GM21786 (cell line): ENCODE measurements around the gene HIGD2B.
A peak's percentile ranks its signal among the peaks of the same experiment; 100 is the strongest.
"Not testable (repeated sequence)": the region's sequence is repeated elsewhere in the genome, so short reads cannot be mapped to it uniquely, and the experiment has no call there.

ENCODE experiments used
- ATAC-seq: cut with Tn5 transposase; IDR thresholded peaks from one replicate; pipeline ENCODE4 v1.9.1; 2021; ENCODE audit not compliant: unreplicated experiment

Gene HIGD2B, protein sequence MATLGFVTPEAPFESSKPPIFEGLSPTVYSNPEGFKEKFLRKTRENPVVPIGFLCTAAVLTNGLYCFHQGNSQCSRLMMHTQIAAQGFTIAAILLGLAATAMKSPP

DNA sequence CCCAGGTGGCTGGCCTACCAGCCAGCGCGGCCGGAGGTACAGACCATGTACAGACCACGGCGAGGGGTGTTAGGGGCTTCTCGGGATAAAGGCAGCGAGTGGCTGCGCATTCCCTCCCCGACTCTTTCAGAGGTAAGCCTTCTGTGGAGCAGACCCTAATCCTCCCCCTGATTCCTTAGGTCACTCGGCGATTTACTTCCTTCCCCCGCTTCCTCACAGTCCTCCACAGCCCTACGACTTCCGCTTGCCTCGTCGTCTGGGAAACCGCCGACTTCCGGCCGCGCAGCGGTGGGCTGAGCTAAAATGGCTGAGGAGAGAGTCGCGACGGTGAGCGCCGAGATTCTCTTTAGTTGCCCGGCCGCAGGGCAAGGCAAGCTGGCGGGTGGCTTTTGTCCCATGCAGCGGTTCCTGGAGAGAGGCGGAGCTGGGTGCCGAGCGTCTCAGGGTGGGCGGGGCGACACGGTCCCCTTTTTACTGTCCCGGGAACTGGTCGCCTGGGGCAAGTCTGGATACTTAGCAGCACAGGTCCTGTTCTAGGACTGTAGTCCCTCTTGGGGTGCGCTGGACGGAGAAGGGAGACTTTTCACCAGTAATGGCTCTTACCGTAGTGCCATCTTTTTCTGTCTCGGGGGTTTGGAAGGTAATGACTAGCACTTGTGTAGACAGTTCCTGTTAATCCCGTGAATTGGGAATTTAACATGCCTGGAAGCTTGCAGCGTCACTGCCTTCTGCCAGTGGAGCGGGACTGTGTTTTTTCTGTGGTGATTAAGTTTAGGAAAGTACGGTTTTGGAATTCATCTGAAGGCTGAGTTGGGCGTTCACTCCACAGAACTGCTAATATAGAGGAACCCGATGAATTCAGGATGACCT, at the start of gene HIGD2B, which contains the start of gene BBS4:
TSS of gene HIGD2B (minus strand) at position 258 of the 870 bp plus-strand sequence. CDS start 9,808 bp downstream, outside the sequence.
TSS of gene BBS4 (plus strand) at position 283 of the 870 bp plus-strand sequence. CDS start at position 304, 21 bp downstream.
- peak; percentile 96 for ATAC-seq

DNA sequence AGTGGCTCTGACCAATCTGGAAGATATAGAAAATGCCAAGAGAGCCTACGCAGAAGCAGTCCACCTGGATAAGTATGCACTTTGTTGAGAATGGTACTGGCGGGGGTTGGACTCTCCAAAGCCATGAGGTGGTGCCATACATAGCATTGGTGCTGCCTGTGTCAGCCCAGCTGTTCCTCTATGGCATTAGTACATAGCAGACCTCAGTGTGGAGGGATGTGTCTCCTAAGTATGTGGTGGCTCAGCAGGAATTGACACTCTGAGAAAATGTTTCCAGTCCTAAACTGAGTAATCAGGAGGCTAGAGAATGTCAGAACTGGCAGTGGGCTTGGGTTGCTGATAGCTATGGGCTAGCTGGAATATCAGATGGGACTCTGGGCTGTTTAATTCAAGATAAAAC, 49.1 kb upstream of the HIGD2B start:
- no peak for ATAC-seq

DNA sequence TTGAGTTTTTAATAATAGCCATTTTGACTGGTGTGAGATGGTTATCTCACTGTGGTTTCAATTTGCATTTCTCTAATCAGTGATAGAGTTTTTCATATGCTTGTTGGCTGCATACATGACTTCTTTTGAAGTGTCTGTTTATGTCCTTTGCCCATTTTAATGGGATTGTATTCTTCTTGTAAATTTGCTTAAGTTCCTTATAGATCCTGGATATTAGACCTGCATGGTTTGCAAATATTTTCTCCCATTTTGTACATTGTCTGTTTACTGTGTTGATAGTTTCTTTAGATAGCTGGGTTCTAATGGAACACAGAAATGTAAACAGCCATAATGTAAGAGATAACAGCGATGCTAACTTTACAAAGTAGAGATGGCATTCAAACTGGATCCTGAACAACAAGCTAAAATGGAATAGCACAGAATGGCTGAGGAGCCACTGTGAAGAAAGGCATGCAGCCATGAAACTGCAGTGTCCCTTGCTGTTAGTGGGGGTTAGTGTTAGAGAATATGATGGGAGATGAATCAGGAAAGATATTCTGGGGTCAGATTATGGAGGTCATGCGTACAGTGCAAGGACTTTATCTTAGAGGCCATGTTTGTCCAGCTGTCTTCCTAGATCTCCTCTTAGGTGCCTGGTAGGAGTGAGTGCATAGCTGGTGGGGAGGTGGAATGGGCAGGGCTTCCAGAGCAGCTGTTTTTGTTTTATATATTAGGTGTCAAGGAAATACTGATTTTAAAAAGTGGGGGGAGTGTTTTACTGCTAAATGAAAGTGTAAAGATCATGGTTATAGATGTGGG, 48.2 kb upstream of the HIGD2B start:
- ATAC-seq: no peak

DNA sequence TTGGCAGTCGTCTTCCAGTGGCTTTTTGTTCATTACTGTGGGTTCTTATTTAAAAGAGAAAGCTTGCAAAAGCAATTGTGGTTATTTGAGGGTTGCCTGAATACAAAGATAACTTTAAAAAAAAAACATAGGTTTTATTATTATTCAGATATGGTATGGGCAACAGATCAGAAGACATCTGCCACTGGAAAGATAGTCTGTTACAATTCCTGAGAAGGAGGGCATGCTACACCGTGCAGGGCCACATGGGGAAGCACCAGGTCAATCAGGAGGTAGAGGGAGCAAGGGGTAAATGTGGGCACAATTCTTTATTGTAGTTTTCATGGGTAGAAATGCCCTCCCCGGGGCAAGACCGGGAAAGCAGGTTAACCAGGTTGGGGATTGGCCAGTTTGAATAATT, 46.5 kb upstream of the HIGD2B start:
- no peak for ATAC-seq

DNA sequence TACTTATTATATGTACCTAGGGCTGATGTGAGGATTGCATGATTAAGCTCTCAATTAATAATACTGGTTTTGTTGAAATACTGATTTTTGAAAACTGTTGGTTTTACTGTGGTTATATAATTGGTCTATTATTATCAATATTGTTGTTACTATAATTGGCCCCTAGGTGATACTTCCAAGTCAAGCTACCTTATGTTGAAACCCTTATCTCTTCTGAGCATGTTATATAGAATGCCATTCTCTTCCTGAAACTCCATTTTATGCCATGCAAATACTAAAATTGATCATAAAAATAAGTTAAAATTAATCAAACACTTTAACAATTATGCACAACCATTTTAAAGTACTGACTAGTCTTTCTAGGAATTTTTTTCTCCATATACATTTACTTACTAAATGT, 46.1 kb upstream of the HIGD2B start:
- no peak for ATAC-seq

DNA sequence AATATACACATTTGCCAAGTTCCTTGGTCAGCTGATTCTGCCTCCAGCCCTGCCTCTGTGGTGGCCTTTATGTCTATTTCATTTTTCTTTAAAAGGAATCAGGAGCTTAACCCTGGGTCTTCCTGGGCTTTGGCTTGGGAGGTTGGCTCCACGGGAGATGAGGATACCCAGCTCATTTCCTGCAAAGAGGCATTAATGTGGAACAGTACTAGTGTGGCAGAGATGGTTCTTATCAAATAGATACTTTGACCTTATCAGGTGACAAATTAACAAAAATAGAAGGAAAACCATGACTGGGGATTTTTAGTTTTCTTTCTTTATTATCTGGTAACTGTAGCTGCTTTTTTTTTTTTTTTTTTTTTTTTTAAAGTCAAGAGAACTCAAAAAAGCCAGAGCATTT, 42.8 kb upstream of the HIGD2B start:
- ATAC-seq: no peak

DNA sequence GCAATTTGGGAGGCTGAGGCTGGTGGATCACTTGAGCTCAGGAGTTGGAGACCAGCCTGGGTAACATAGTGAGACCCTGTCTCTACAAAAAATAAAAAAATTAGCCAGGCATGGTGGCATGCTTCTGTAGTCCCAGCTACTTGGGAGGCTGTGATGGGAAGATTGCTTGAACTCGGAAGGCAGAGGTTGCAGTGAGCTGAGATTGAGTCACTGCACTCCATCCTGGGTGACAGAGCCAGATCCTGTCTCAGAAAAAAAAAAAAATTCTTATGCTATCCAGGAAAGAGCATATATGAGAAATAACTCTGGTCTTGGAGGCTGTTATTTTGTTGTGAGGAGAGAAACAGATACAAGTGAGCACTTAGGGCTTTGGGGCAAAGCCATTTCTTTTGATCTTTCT, 42.3 kb upstream of the HIGD2B start:
- ATAC-seq: not testable (repeated sequence)

DNA sequence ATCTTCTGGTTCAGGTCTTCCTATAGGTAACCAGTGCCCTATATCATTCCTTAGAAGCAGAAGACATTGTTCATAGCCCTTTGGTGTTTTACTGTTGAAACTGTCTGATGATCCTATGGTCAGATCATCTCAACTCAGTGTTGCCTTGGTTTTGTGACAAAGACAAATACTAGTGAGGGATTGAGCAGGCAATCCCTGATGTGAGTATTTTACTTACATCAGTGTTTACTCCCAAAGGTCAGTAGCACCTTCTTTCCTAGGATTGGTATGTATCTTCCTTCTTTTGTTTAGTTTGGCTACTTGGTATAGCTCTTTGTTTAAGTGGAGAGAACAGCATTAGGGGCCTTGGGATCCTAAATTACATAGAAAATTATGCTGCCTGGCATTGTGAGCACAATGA, 41.2 kb upstream of the HIGD2B start:
- no peak for ATAC-seq

DNA sequence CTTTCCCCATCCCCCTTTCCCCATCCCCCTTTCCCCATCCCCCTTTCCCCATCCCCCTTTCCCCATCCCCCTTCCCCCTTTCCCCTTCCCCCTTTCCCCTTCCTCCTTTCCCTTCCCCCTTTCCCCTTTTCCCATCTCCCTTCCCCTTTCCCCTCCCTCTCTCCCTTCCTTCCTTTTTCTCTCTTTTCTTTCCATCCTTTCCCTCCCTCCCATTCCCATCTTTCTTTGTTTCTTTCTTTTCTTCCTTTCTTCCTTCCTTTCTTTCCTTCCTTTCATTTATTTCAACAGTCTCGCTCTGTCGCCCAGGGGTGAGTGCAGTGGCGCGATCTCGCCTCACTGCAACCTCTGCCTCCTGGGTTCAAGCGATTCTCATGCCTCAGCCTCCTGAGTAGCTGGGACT, 39.9 kb upstream of the HIGD2B start:
- ATAC-seq: not testable (repeated sequence)

DNA sequence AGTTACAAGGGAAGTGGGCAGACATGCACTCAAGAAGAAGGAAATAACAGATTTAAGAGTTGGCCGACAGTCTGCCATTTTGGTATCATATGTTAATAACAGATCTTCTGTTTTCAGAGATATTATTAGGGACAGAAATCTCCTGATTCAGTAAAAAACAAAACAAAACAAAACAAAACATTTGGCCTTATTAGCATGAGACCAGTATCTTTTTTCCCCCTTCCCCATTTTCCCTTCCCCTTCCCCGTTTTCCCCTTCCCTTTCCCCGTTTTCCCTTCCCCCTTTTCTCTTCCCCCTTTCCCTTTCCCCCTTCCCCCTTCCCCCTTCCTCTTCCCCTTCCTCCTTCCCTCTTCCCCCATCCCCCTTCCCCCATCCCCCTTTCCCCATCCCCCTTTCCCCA, 39.5 kb upstream of the HIGD2B start:
- ATAC-seq: no peak

DNA sequence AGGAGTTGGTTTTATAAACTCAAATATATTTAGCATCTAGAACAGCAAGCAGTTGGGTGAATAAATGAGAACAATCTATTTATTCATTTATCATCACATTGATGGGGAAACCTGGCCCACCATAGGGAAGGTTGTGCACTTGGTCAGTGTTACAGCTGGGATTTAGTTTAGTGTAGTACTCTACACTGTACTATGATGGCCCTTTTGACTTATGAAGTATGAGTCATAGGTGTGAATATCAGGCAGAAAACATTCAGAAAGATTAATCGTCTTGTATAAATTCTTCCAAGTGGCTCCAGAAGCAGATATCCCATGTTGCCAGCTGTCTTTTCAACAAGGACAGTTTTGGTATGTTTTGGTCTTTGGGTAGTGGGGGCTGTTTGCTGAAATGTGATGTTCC, 38.0 kb upstream of the HIGD2B start:
- ATAC-seq: no peak

DNA sequence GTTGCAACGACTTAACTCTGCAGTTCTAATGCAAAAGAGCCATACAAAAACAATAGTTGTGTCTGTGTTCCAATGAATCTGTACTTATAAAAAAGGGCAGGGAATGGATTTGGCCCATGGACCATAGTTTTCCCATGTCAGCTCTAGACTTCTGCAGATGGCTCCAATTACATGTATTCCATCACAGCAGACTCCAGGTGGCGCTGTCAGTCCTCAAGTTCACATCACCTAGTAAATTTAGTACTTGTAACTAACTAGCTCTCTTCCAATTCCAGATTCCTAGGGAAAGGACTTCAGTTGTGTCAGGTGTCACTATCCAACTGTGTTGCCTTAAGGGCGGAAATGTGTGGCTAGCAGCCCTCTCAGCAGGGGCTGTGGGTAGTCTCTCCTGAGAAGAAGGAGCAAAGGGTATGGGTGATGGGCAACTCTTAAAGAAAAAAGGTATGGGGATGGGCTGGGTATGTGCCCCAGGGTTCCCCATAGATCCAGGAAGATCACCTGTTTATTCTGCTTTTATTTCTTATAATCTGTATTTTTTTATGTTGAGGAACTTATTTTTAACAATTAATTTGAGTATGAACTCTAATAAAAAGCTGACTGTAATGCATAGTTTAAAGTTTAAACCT, 36.2 kb upstream of the HIGD2B start:
- ATAC-seq: no peak

DNA sequence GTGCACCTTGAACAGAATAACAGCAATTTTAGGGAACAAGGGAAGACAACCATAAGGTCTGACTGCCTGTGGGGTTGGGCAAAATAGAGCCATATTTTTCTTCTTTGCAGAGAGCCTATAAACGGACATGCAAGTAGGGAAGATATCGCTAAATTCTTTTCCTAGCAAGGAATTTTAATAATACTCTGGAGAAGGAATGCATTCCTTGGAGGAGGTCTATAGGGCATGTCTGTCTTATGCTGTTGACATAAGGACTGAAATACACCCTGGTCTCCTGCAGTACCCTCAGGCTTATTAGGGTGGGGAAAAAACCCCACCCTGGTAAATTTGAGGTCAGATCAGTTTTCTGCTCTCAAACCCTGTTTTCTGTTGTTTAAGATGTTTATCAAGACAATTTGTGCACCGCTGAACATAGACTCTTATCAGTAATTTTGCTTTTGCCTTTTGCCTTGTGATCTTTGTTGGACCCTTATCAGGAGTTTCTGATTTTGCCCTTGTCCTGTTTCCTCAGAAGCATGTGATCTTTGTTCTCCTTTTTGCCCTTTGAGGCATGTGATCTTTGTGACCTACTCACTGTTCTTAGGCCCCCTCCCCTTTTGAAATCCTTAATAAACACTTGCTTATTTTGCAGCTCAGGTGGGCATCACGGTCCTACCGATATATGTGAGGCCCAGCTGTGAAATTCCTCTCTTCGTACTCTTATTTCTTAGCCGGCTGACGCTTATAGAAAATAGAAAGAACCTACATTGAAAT, 22.7 kb upstream of the HIGD2B start:
- not testable (repeated sequence) for ATAC-seq

DNA sequence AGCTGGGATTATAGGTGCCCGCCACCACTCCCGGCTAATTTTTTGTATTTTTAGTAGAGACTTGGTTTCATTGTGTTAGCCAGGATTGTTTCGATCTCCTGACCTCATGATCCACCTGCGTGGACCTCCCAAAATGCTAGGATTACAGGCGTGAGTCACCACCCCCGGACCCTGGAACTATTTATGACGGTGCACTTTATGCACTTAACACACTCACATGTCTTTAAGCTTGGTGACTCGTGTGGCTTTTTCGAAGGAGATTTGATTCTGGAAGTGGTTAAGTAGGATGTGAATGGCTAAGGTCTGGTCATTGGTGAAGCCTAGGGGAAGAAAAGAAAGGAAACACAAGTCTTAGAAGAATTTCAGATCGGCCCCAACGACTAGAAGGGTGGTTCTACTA, 20.3 kb upstream of the HIGD2B start:
- ATAC-seq: no peak

DNA sequence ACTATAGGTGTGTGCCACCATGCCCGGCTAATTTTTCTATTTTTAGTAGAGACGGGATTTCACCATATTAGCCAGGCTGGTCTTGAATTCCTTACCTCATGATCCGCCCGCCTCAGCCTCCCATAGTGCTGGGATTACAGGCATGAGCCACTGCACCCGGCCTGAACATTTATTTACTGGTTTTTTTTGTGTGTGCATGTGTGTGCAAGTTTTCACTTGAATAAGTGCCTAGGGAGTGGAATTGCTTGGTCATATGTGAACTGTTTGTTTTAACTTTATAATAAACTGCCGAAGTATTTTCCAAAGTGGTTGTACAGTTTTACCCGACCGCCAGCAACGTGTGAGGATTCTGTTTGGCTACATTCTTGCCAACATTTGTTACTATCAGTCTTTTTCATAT, 14.1 kb upstream of the HIGD2B start:
- no peak for ATAC-seq

DNA sequence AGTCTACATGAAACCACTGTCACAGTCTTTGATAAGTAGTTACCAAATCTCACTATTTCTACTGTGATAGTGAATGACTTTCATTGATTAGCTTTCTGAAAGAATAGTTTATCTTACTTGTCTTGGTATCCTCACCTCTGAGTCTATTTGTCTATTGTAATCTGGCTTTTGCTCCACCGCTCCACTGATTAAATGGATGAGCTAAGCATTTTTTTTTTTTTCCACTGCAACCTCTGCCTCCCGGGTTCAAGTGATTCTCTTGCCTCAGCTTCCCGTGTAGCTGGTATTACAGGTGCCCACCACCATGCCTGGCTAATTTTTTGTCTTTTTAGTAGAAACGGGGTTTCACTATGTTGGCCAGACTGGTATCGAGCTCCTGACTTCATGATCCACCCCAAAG, 13.0 kb upstream of the HIGD2B start:
- no peak for ATAC-seq

DNA sequence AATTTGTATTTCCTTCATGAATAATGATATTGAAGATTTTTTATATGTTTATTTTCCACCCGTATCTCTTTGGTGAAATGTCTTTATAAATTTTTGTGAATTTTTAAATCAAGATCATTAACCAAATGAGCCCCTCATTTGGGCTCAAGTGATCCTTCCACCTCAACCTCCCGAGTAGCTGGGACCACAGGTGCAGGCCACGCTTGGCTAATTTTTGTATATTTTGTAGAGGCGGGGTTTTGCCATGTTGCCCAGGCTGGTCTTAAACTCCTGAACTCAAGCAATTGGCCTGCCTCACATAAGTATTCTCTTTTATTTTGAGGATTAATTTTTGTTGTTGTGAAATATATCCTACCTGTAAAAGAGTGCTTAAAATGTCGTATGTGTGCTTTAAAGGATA, 5.0 kb upstream of the HIGD2B start:
- ATAC-seq: no peak

DNA sequence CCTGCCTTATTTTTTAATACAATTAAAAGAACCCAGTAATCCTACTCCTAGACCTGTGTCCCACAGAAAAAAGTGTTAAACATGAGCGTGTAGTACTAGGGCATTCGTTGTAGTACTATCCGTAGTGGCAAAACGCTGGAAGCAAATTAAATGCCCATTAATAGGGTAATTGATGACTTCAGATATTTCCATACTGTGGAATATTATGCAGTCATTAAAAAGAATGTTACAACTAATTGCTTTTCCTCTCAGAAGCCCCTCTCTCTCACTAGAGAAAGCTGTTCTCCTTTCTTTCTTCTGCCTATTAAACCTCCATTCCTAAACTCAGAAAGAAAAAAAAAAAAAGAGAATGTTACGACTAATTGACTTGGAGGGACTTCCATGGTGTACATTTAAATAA, 2.7 kb upstream of the HIGD2B start:
- ATAC-seq: no peak

DNA sequence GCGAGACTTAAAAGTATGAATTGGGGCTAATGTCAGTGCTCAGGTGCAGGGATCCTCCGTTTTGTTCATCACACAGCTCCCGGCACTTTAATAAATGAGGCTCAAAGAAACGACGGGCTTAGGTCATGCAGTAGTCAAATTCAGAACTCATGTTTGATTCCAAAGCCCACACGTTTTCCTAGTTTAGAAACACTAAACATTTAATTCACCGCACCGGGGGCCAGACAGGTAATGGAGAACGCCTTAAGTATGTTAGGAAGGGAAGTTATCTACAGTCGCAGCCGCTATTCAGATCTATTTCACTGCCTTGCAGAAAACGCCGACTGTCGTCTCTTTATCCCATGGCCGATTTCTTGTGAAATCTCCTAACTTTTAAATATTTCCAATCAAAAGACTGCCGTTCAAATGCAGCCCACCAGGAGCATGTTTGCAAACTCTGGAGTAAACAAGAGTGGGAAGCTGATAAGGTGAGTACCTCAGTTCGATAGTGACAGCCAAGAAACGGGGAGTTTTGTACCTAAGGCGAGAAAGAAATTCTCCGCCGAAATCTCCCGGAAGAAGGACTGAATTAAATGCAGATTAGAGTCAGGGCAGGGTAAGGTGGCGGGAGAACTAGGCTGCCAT, 569 bp downstream of the HIGD2B start:
- no peak for ATAC-seq

DNA sequence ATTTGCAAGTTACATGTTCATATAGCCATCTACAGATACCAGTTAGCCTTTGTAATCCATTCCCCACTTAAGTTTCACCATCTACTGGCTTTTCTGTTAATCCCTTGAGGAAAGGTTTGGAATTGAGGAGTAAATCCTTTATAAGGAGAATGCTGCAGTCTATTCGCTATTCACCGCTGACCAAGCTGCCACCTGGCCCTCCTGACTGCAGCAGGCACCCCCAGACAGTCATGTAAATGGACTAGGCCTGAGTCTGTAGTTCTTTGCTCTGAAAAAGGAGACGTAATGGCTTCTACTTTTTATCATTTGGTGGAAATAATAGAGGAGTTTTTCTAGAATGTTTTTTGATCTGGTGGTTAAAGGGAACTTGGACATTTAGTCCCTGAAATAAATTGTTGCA, 3.2 kb downstream of the HIGD2B start:
- ATAC-seq: no peak
